Endothelial cell of umbilical vein (primary cell): ENCODE measurements around the gene GRAMD2B. TPM values are rescaled to one million over a fixed set of nuclear protein-coding genes. Genes with fewer than 3 reads are reported as not detected.

Experiments used
- BruUV-seq: library from RNA; stranded (reverse); fragments of 400-500 nt; replicated peaks from 2 replicates; lab custom pipeline; 2021; lab: Mats Ljungman, UMichigan
- CTCF ChIA-PET: fragments of 300-600, 350-600 bp; sonication (Branson Sonifier 250); formaldehyde crosslinking; loops from one replicate; lab custom pipeline; 2021; ENCODE audit warnings: antibody characterized with exemption, inconsistent platforms; lab: Charles Lee
- POLR2A ChIA-PET: fragments of 300-600, 350-600 bp; sonication (Branson Sonifier 250); formaldehyde crosslinking; loops from one replicate; lab custom pipeline; 2021; ENCODE audit warnings: antibody characterized with exemption, inconsistent platforms; lab: Charles Lee
- DNase-seq: peaks from one replicate; pipeline ENCODE4 v3.0.0-alpha.2; 2011; ENCODE audit warnings: low read depth, low spot score
- FAIRE-seq: peaks from 2 replicates; lab custom pipeline; 2011; peaks lifted over from hg19 to GRCh38; lab: Jason Lieb, UNC
- H2AFZ ChIP-seq: 2 replicates; pipeline ENCODE4 v1.6.0; 2012; ENCODE audit warnings: low read depth, low read length, control low read depth, inconsistent platforms
- H3K27ac ChIP-seq: 2 replicates; pipeline ENCODE4 v1.5.1; 2011; ENCODE audit warnings: low read depth, mild to moderate bottlenecking, control low read depth, low read length, moderate library complexity; ENCODE audit not compliant: insufficient read depth
- H3K27me3 ChIP-seq, 2 experiments: 2 replicates each; pipeline versions ENCODE4 v1.6.0 to v1.6.1; 2011; ENCODE audit warnings: low read length in 2 of 2, mixed read lengths in 1 of 2; ENCODE audit not compliant: control insufficient read depth in 2 of 2, insufficient read depth in 2 of 2
- H3K36me3 ChIP-seq, 2 experiments: 2 replicates in 1 of 2; 3 replicates in 1 of 2; pipeline ENCODE4 v1.5.1; 2011; ENCODE audit warnings: low read length in 2 of 2, mild to moderate bottlenecking in 1 of 2, moderate library complexity in 1 of 2; ENCODE audit not compliant: control insufficient read depth in 2 of 2, insufficient read depth in 2 of 2; ENCODE audit errors: extremely low read depth in 1 of 2
- H3K4me1 ChIP-seq: 3 replicates; pipeline ENCODE4 v1.5.1; 2011; ENCODE audit warnings: mild to moderate bottlenecking, low read length; ENCODE audit not compliant: control insufficient read depth, insufficient read depth; ENCODE audit errors: extremely low read depth
- H3K4me2 ChIP-seq: 2 replicates; pipeline ENCODE4 v1.6.1; 2011; ENCODE audit warnings: low read length, control low read depth, mixed read lengths; ENCODE audit not compliant: insufficient read depth
- H3K4me3 ChIP-seq, 3 experiments: fragments of 200-600 bp in 1 of 3; sonication (generic), shearing (Covaris generic) in 1 of 3; replicated peaks in 1 of 3; 2 replicates each; pipeline ENCODE4 v1.5.1; 2011 to 2016; ENCODE audit warnings: control low read depth in 3 of 3, low read length in 3 of 3, mild to moderate bottlenecking in 2 of 3, inconsistent platforms in 1 of 3, low read depth in 1 of 3, moderate library complexity in 1 of 3; ENCODE audit not compliant: insufficient read depth in 1 of 3
- H3K79me2 ChIP-seq: 2 replicates; pipeline ENCODE4 v1.6.0; 2012; ENCODE audit warnings: low read length, inconsistent platforms; ENCODE audit not compliant: control insufficient read depth, insufficient read depth
- H3K9ac ChIP-seq: replicated peaks from 2 replicates; pipeline ENCODE3; 2011; ENCODE audit warnings: low read length, control low read depth; ENCODE audit not compliant: insufficient read depth; ENCODE audit errors: extremely low read depth
- H3K9me1 ChIP-seq: replicated peaks from 3 replicates; pipeline ENCODE4 v1.6.0; 2011; ENCODE audit warnings: mild to moderate bottlenecking, low read length; ENCODE audit not compliant: control insufficient read depth, insufficient read depth; ENCODE audit errors: extremely low read depth
- H3K9me3 ChIP-seq: replicated peaks from 2 replicates; pipeline ENCODE4 v1.5.1; 2012; ENCODE audit warnings: low read length, inconsistent platforms; ENCODE audit not compliant: control insufficient read depth, insufficient read depth
- H4K20me1 ChIP-seq: replicated peaks from 2 replicates; pipeline ENCODE3; 2011; ENCODE audit warnings: mild to moderate bottlenecking, low read length; ENCODE audit not compliant: control insufficient read depth, insufficient read depth; ENCODE audit errors: extremely low read depth
- CTCF ChIP-seq, 2 donors: IDR thresholded peaks; 1 replicate in 1 of 2; 2 replicates in 1 of 2; pipeline ENCODE4 v1.5.1; 2011; ENCODE audit warnings: low read length in 2 of 2, mild to moderate bottlenecking in 2 of 2, moderate library complexity in 2 of 2, control low read depth in 1 of 2, inconsistent platforms in 1 of 2, low read depth in 1 of 2; ENCODE audit not compliant: insufficient read depth in 1 of 2; ENCODE audit errors: extremely low read depth in 1 of 2
- EZH2 ChIP-seq: IDR thresholded peaks from 2 replicates; pipeline ENCODE4 v1.6.1; 2012; ENCODE audit warnings: borderline replicate concordance, low read depth, mild to moderate bottlenecking, moderate library complexity, low read length, inconsistent platforms; ENCODE audit not compliant: severe bottlenecking
- FOS ChIP-seq: IDR thresholded peaks from 2 replicates; pipeline ENCODE4 v1.6.1; 2011; ENCODE audit warnings: mild to moderate bottlenecking, low read length, moderate library complexity, borderline replicate concordance; ENCODE audit not compliant: insufficient read depth
- GATA2 ChIP-seq: IDR thresholded peaks from 2 replicates; pipeline ENCODE4 v1.7.0; 2011; ENCODE audit warnings: low read depth, mild to moderate bottlenecking, moderate library complexity, mixed read lengths, low read length; ENCODE audit not compliant: insufficient read length, insufficient read depth
- JUN ChIP-seq: IDR thresholded peaks from 2 replicates; pipeline ENCODE4 v1.6.1; 2011; ENCODE audit warnings: borderline replicate concordance, low read depth; ENCODE audit not compliant: insufficient read length, insufficient read depth
- MYC ChIP-seq: IDR thresholded peaks from one replicate; pipeline ENCODE4 v1.6.1; 2011; ENCODE audit warnings: mild to moderate bottlenecking, low read depth, low read length
- POLR2A ChIP-seq: IDR thresholded peaks from 2 replicates; pipeline ENCODE4 v1.6.1; 2012; ENCODE audit warnings: low read depth, mild to moderate bottlenecking, control low read depth, low read length
- POLR2AphosphoS5 ChIP-seq: IDR thresholded peaks from 2 replicates; pipeline ENCODE4 v1.6.1; 2012; ENCODE audit warnings: low read depth, mild to moderate bottlenecking, control low read depth, low read length, moderate library complexity; ENCODE audit not compliant: insufficient read depth
- dilution Hi-C: fragments of 300-500 bp; cut with MboI; formaldehyde crosslinking; loops from one replicate; pipeline ENCODE4 v1.15.0; 2019; ENCODE audit warnings: low sequenced_read_pairs; ENCODE audit not compliant: extremely low pct_ligation_motif_present
- intact Hi-C: fragments of 100-400 bp; cut with micrococcal nuclease; formaldehyde crosslinking; loops from one replicate; pipeline ENCODE4 v1.10.0; 2022
- polyA plus RNA-seq, 4 experiments: library from polyadenylated mRNA; depleted of rRNA in 3 of 4; stranded (reverse) in 3 of 4; unstranded in 1 of 4; fragments of >200 nt; gene quantifications; 2 replicates each; pipeline versions ENCODE4 v1.2.1 to v1.2.3, GENCODE V29; 2011 to 2012; ENCODE audit warnings: missing spikeins in 1 of 4
- total RNA-seq: library from RNA; stranded (reverse); gene quantifications from 2 replicates; pipeline ENCODE4 v1.2.3, GENCODE V29; 2021
- TF ChIP-seq, protein P1 (sequence below): IDR thresholded peaks from 2 replicates; pipeline ENCODE4 v1.6.1; 2011; ENCODE audit not compliant: insufficient read depth, insufficient read length

The GRAMD2B gene
- total and polyA plus RNA-seq, 2 donors (not counting 3 experiments of a cell fraction or from before 2014, with no cell fraction given) = 2.0 to 5.5 TPM

DNA sequence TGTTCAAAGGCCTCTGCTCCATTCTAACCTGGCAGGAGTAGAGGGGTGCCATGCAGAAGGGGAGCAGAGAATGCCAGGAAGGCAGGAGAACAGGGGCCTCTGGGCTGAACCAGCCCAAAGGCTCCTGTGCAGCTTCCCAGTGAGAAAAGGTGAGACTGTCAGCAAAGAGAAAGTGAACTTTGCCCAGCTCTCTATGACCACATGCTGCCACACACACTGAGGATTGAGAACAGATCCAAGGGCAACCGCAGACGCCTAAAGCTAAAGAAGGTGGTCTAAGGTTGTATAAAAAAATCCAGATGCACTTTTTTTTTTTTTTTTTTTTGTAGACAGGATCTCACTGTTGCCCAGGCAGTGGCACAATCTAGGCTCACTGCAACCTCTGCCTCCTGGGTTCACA lies 120.5 kb downstream of the GRAMD2B start:
- Histone ChIP-seq H3K4me3 (no peak overlapping the region), H3K27me3 (no peaks in the 10 kb centered on the region), H3K4me1 (no peaks in the 10 kb centered on the region), H3K4me2 (no peak overlapping the region), H3K9me1 (no peaks in the 10 kb centered on the region), H3K9me3 (no peaks in the 10 kb centered on the region), H3K9ac (no peak overlapping the region), H3K79me2 (no peaks in the 10 kb centered on the region), H4K20me1 (no peaks in the 10 kb centered on the region), H3K27ac (no peak overlapping the region), H2AFZ (no peak overlapping the region), H3K36me3 (peaks cover 0 to 13% of the 10 kb centered on the region in 2 experiments)
- intact Hi-C loops (loop anchor here (1.0 kb wide), 2 partner anchors 52 to 57 kb away; partner anchors contain the start of genes ALDH7A1 and PHAX), dilution Hi-C loops (loop anchor here (25.0 kb wide), 1 partner anchor 206 kb away; no protein-coding TSS in a partner anchor)
- BruUV-seq = no TSS peak
- CTCF ChIA-PET = interaction anchor here (0.7 to 7.6 kb wide), 13 partner anchors 13 to 1587 kb away, joined by 3 to 84 read pairs (median 4); partner anchors contain the start of genes ALDH7A1 and PHAX
- FAIRE-seq (no peak), DNase-seq (no peak)
- POLR2A ChIA-PET = no interaction called here
- TF ChIP-seq POLR2A (no peak), MYC (no peak), FOS (no peak), POLR2AphosphoS5 (no peak), JUN (no peak), CTCF (IDR thresholded peaks at IDR 0.05; ENCODE audit: extremely low read depth in 1 of 2, insufficient read depth in 1 of 2, low read depth in 1 of 2, low read length in 2 of 2) (no peak), EZH2 (no peak), GATA2 (no peak)
- TF ChIP-seq, protein P1, sequence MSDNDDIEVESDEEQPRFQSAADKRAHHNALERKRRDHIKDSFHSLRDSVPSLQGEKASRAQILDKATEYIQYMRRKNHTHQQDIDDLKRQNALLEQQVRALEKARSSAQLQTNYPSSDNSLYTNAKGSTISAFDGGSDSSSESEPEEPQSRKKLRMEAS = no peak

Other genes with a start within 250 kb of the GRAMD2B start
- 75.7 and 103 TPM in 2 replicates for gene ALDH7A1, start 171.8 kb downstream of the GRAMD2B start, total RNA-seq
- gene ALDH7A1, start 171.8 kb downstream of the GRAMD2B start, polyA plus RNA-seq = 30.1 and 43.6 TPM in 2 replicates
- gene PHAX, start 177.5 kb downstream of the GRAMD2B start, total RNA-seq = 48.2 and 51.2 TPM in 2 replicates
- 22.6 and 33.0 TPM in 2 replicates for gene PHAX, start 177.5 kb downstream of the GRAMD2B start, polyA plus RNA-seq